Activated CD4-positive, alpha-beta T cell treated with anti-CD3 and anti-CD28 coated beads for 36 hours (primary cell): Measurements from ENCODE around the gene REEP1. TPM values are rescaled to one million over a fixed set of nuclear protein-coding genes. Genes with fewer than 3 reads are reported as not detected.
"Not testable (repeated sequence)": the region's sequence is repeated elsewhere in the genome, so short reads cannot be mapped to it uniquely, and the experiment has no call there.

ENCODE experiments used
- ATAC-seq: fragments of 200-7000 bp; cut with Tn5 transposase; one replicate; pipeline ENCODE4 v1.10.0; 2021; ENCODE audit warnings: mild to moderate bottlenecking, moderate library complexity
- CTCF ChIA-PET: fragments of 350-600 bp; sonication (Branson Sonifier 250); formaldehyde crosslinking; loops from one replicate; lab custom pipeline; 2021; ENCODE audit warnings: antibody characterized with exemption; lab: Charles Lee
- POLR2A ChIA-PET: fragments of 350-600 bp; sonication (Branson Sonifier 250); formaldehyde crosslinking; loops from one replicate; lab custom pipeline; 2021; ENCODE audit warnings: antibody characterized with exemption, inconsistent platforms; lab: Charles Lee
- DNase-seq: peaks from one replicate; pipeline ENCODE4 v3.0.0-alpha.2; 2020
- H3K27ac Mint-ChIP-seq: one replicate; pipeline ENCODE4 v1.8.0; 2021; ENCODE audit warnings: mixed read lengths
- H3K27me3 Mint-ChIP-seq: one replicate; pipeline ENCODE4 v1.8.0; 2021; ENCODE audit warnings: mixed read lengths
- H3K36me3 Mint-ChIP-seq: one replicate; pipeline ENCODE4 v1.8.0; 2021; ENCODE audit warnings: low read depth, mixed read lengths
- H3K4me1 Mint-ChIP-seq: one replicate; pipeline ENCODE4 v1.8.0; 2021; ENCODE audit warnings: mixed read lengths
- H3K4me3 Mint-ChIP-seq: one replicate; pipeline ENCODE4 v1.8.0; 2021; ENCODE audit warnings: mild to moderate bottlenecking, moderate library complexity, mixed read lengths
- H3K9me3 Mint-ChIP-seq: one replicate; pipeline ENCODE4 v1.8.0; 2021; ENCODE audit warnings: low read depth, mixed read lengths
- intact Hi-C, 2 experiments: fragments of 100-400 bp; cut with DNase I in 1 of 2; cut with micrococcal nuclease in 1 of 2; formaldehyde crosslinking; loops; one replicate each; pipeline versions ENCODE4 v1.14.2 to v1.15.1; 2022 to 2024; cut with DNase I, micrococcal nuclease
- total RNA-seq, 2 experiments: library from RNA; stranded (reverse); gene quantifications; one replicate each; pipeline ENCODE4 v1.2.3, GENCODE V29; 2021

The REEP1 gene
- total RNA-seq, 2 experiments from 2014 or later = 0.19 to 0.30 TPM

DNA sequence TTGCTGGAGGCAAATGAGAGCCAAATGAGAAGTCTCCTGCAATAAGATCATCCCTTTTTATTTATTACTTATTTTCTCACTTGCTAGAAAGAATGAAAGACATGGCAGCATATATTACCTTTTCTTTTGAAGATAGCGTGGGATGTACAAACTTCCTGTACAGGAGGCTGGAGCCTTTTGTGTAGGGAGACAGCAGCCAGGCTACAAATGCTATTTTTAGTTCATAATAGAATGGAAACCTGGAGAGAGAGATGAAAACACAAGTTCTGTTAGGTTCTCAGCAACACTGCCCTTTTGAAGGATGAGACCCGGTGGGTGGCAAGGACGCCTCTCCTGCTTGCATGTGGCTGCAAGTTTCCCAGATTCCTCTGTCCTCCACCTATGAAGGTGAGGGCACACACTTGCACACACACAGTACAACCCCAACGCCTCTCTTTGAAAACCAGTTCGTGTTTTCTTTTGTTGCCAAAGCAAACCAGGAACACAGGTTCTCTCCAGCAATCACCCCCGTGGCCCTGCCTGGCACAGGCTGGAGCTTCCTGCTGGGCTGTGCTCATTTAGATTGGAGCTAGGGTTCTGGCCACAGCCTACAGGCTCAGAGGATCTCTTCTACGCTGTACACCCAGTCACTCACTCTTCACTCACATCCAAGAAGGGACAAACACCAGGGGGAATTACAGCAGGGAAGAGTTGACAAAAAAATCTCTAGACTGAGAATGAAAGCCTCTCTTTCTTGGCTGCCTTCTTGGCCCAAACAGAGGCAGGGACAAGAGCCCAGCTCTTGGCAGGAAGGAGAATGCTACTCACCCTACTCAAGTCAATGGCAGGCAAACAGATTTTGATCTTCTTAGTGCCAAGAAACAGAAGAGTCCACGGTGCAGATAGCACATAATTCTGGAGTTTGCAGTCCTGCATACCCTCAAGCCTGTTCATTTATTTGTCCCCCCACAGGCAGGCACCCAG, 82.6 kb downstream of the REEP1 start:
- intact Hi-C loops = no loop called here
- H3K4me1 Mint-ChIP-seq = no peaks in the 10 kb centered on the region
- ChIA-PET CTCF (no interaction called here), POLR2A (no interaction called here)
- H3K27me3 Mint-ChIP-seq = no peaks in the 10 kb centered on the region
- no peaks in the 10 kb centered on the region for H3K36me3 Mint-ChIP-seq
- ATAC-seq (no peak), DNase-seq (no peak)
- H3K4me3 Mint-ChIP-seq = no peak overlapping the region
- H3K9me3 Mint-ChIP-seq = no peaks in the 10 kb centered on the region
- no peak overlapping the region for H3K27ac Mint-ChIP-seq

- Mint-ChIP-seq H3K27me3 (no peaks in the 10 kb centered on the region), H3K27ac (no peak overlapping the region), H3K4me1 (no peaks in the 10 kb centered on the region), H3K9me3 (no peaks in the 10 kb centered on the region), H3K36me3 (no peaks in the 10 kb centered on the region), H3K4me3 (no peak overlapping the region)
- ATAC-seq (no peak), DNase-seq (no peak)
- POLR2A ChIA-PET = no interaction called here
- intact Hi-C loops = no loop called here
- CTCF ChIA-PET = no interaction called here
Measured at GRCh38 chr2:86253424-86253823, 84.0 kb downstream of the REEP1 start.

DNA sequence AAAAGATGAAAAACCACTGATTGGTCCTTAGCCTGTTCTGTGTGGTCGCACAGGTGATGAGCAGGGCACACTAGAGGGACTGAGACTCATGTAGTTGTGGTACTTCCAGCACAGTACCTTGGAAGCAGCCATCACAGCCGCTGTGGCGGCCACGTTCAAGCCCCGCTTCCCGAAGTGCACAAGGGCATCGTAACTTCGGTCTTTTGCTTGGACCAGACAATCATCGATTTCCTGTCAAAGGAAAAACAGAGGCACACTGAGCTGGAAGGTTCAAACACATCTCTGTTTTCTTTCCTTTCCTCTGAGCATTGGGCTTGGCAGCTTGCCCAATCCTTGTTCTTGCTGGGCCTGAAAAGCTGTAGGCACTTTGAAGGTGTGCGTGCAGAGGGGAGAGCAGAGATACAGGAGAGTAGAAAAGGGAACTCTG, 85.6 kb downstream of the REEP1 start:
- Mint-ChIP-seq H3K4me3 (no peak overlapping the region), H3K9me3 (no peaks in the 10 kb centered on the region), H3K27ac (no peak overlapping the region), H3K4me1 (no peaks in the 10 kb centered on the region), H3K36me3 (no peaks in the 10 kb centered on the region), H3K27me3 (no peaks in the 10 kb centered on the region)
- ATAC-seq = no peak
- ChIA-PET CTCF (no interaction called here), POLR2A (no interaction called here)
- DNase-seq = no peak
- intact Hi-C loops = no loop called here

GRCh38 chr2:86249579-86250391, 87.6 kb downstream of the REEP1 start:
- DNase-seq (peak; percentile 13), ATAC-seq (no peak)
- H3K4me3 Mint-ChIP-seq = no peak overlapping the region
- no peaks in the 10 kb centered on the region for H3K27me3 Mint-ChIP-seq
- ChIA-PET POLR2A (interaction anchor here (0.7 kb wide), 1 partner anchor 54 kb away, joined by 4 read pairs; the partner anchor contains the start of gene IMMT), CTCF (interaction anchor here (0.7 to 1.2 kb wide), 2 partner anchors 13 to 222 kb away, joined by 3 read pairs; no protein-coding TSS in a partner anchor)
- intact Hi-C loops = no loop called here
- H3K9me3 Mint-ChIP-seq = no peaks in the 10 kb centered on the region
- no peak overlapping the region for H3K27ac Mint-ChIP-seq
- no peaks in the 10 kb centered on the region for H3K36me3 Mint-ChIP-seq
- no peaks in the 10 kb centered on the region for H3K4me1 Mint-ChIP-seq

GRCh38 chr2:86249176-86249575, 88.2 kb downstream of the REEP1 start:
- ChIA-PET CTCF (interaction anchor here (0.7 to 1.8 kb wide), 3 partner anchors 14 to 223 kb away, joined by 3 to 6 read pairs (median 3); no protein-coding TSS in a partner anchor), POLR2A (no interaction called here)
- no peak overlapping the region for H3K27ac Mint-ChIP-seq
- no peaks in the 10 kb centered on the region for H3K9me3 Mint-ChIP-seq
- H3K36me3 Mint-ChIP-seq = no peaks in the 10 kb centered on the region
- no peak overlapping the region for H3K4me3 Mint-ChIP-seq
- no peak for DNase-seq
- intact Hi-C loops = no loop called here
- no peaks in the 10 kb centered on the region for H3K4me1 Mint-ChIP-seq
- ATAC-seq = no peak
- H3K27me3 Mint-ChIP-seq = no peaks in the 10 kb centered on the region

GRCh38 chr2:86245222-86245621, 92.2 kb downstream of the REEP1 start:
- ATAC-seq, H3K27ac Mint-ChIP-seq, H3K4me3 Mint-ChIP-seq, DNase-seq, H3K4me1 Mint-ChIP-seq, H3K27me3 Mint-ChIP-seq, H3K9me3 Mint-ChIP-seq, H3K36me3 Mint-ChIP-seq, intact Hi-C loops: not testable (repeated sequence)
- ChIA-PET POLR2A (interaction anchor here (0.7 kb wide), 1 partner anchor 215 kb away, joined by 4 read pairs; no protein-coding TSS in a partner anchor), CTCF (interaction anchor here (0.7 kb wide), 1 partner anchor 15 kb away, joined by 3 read pairs; no protein-coding TSS in a partner anchor)

GRCh38 chr2:86244781-86245180, 92.6 kb downstream of the REEP1 start:
- H3K27me3 Mint-ChIP-seq, H3K4me3 Mint-ChIP-seq, H3K4me1 Mint-ChIP-seq, H3K27ac Mint-ChIP-seq, ATAC-seq, H3K36me3 Mint-ChIP-seq, DNase-seq, H3K9me3 Mint-ChIP-seq, CTCF ChIA-PET, intact Hi-C loops: not testable (repeated sequence)
- POLR2A ChIA-PET = interaction anchor here (0.7 kb wide), 1 partner anchor 215 kb away, joined by 4 read pairs; no protein-coding TSS in a partner anchor

DNA sequence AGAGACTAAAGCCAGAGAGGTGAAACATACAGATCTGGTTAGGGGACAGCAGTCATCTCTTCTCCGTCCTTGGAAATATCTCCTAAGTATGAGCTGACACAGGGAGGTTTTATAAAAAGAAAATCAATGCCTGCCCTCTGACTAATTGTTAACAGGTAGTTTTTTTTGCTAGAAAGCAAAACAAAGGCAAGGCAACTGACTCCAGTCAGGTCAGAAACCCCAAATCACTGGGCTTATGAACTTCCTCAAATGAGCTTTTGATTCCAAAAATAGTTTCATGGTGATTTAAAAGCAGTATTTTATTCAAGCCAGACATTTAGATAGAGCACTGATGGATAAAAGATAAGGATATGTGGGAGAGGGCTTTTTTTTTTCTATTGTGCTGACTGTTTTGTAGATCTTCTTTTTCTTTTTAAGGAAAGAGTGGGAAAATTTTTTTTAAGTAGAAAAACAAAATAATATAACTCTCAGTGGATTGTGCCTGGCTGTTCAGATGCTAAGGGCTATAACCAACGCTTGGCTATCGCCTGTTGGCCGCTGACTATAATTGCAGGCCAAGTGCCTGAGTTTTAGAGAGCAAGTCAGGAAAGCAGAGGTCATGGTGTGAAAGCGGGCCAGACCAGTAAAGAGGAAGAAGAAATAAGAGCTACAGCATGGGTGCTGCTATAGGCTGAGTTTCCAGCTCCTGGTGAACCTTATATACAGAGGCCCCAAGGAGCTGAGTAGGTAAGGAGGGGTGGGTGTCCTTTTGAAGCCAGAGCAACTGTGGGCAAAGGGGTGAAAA, 93.3 kb downstream of the REEP1 start:
- H3K36me3 Mint-ChIP-seq = no peaks in the 10 kb centered on the region
- H3K4me1 Mint-ChIP-seq = no peaks in the 10 kb centered on the region
- POLR2A ChIA-PET = no interaction called here
- DNase-seq = no peak
- no peaks in the 10 kb centered on the region for H3K9me3 Mint-ChIP-seq
- intact Hi-C loops = no loop called here
- CTCF ChIA-PET = interaction anchor here (0.6 to 1.1 kb wide), 2 partner anchors 22 to 58 kb away, joined by 3 read pairs; no protein-coding TSS in a partner anchor
- no peak overlapping the region for H3K27ac Mint-ChIP-seq
- H3K4me3 Mint-ChIP-seq = no peak overlapping the region
- ATAC-seq = no peak
- no peaks in the 10 kb centered on the region for H3K27me3 Mint-ChIP-seq

DNA sequence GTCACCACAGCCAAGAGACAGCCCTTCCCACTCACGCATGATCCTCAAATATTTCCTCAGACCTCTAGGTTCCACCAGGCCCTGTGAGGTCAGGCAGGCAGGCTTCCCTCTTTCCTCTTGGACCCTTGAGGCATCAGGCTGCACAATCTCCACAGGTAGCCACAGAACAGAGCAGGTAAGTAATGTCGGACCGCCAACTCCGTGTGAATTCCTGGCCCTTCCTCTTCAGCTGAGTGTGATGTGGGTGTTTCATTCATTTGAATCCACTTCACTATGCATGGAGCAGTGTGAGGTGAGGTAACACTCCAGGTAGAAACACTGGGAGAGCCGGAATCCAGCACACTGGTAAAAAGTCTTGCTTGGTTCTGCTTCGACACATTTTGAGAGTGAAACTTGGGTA, 94.2 kb downstream of the REEP1 start:
- ChIA-PET POLR2A (no interaction called here), CTCF (interaction anchor here (1.1 kb wide), 1 partner anchor 22 kb away, joined by 3 read pairs; no protein-coding TSS in a partner anchor)
- Mint-ChIP-seq H3K9me3 (no peaks in the 10 kb centered on the region), H3K36me3 (no peaks in the 10 kb centered on the region), H3K4me1 (peaks cover 7% of the 10 kb centered on the region), H3K4me3 (no peak overlapping the region), H3K27ac (no peak overlapping the region), H3K27me3 (no peaks in the 10 kb centered on the region)
- no peak for ATAC-seq
- intact Hi-C loops = no loop called here
- DNase-seq = no peak

- Mint-ChIP-seq H3K27me3 (no peaks in the 10 kb centered on the region), H3K27ac (no peak overlapping the region), H3K4me1 (peaks cover 8% of the 10 kb centered on the region), H3K36me3 (no peaks in the 10 kb centered on the region), H3K9me3 (no peaks in the 10 kb centered on the region), H3K4me3 (no peak overlapping the region)
- ChIA-PET CTCF (interaction anchor here (1.0 kb wide), 2 partner anchors 126 to 368 kb away, joined by 3 to 6 read pairs; no protein-coding TSS in a partner anchor), POLR2A (no interaction called here)
- DNase-seq = no peak
- ATAC-seq = no peak
- intact Hi-C loops = no loop called here
Measured at GRCh38 chr2:86241611-86242010, 95.8 kb downstream of the REEP1 start.

GRCh38 chr2:86240251-86240650, 97.2 kb downstream of the REEP1 start:
- no peak for DNase-seq
- peaks cover 2% of the 10 kb centered on the region for H3K27me3 Mint-ChIP-seq
- peaks cover 8% of the 10 kb centered on the region for H3K4me1 Mint-ChIP-seq
- ChIA-PET CTCF (no interaction called here), POLR2A (no interaction called here)
- intact Hi-C loops = no loop called here
- no peak overlapping the region for H3K27ac Mint-ChIP-seq
- ATAC-seq = no peak
- H3K36me3 Mint-ChIP-seq = no peaks in the 10 kb centered on the region
- no peak overlapping the region for H3K4me3 Mint-ChIP-seq
- H3K9me3 Mint-ChIP-seq = no peaks in the 10 kb centered on the region
